A673 (cell line): Measurements from ENCODE around the gene TMEM236. TPM values are rescaled to one million over a fixed set of nuclear protein-coding genes. Genes with fewer than 3 reads are reported as not detected.

Experiments used
- BruUV-seq: library from RNA; stranded (reverse); fragments of 400-500 nt; replicated peaks from 2 replicates; lab custom pipeline; 2021; lab: Mats Ljungman, UMichigan
- CTCF ChIA-PET: fragments of 300-600 bp; sonication (Branson Sonifier 250); formaldehyde crosslinking; loops from one replicate; lab custom pipeline; 2022; ENCODE audit warnings: antibody characterized with exemption; lab: Charles Lee
- POLR2A ChIA-PET: fragments of 300-600 bp; sonication (Branson Sonifier 250); formaldehyde crosslinking; loops from one replicate; lab custom pipeline; 2022; ENCODE audit warnings: antibody characterized with exemption; ENCODE audit not compliant: low non-redundant PET; lab: Charles Lee
- DNase-seq: peaks from one replicate; pipeline ENCODE4 v3.0.0-alpha.2; 2015; ENCODE audit warnings: low spot score
- H3K27ac ChIP-seq: fragments of 200-600 bp; sonication (generic); 2 replicates; pipeline ENCODE4 v1.5.1; 2016; ENCODE audit warnings: mixed run types, low read depth, mild to moderate bottlenecking, mixed read lengths, antibody characterized with exemption, low read length; ENCODE audit not compliant: poor library complexity, severe bottlenecking
- H3K27me3 ChIP-seq: fragments of 200-600 bp; sonication (generic); replicated peaks from 2 replicates; pipeline ENCODE4 v1.6.1; 2017; ENCODE audit warnings: mixed run types, low read depth, mild to moderate bottlenecking, mixed read lengths, antibody characterized with exemption, low read length; ENCODE audit not compliant: insufficient read depth, poor library complexity
- H3K36me3 ChIP-seq: fragments of 200-600 bp; sonication (generic); 2 replicates; pipeline ENCODE4 v1.6.1; 2016; ENCODE audit warnings: mixed run types, mild to moderate bottlenecking, mixed read lengths, antibody characterized with exemption, low read length; ENCODE audit not compliant: insufficient read depth, poor library complexity, severe bottlenecking
- H3K4me1 ChIP-seq: fragments of 200-600 bp; sonication (generic); 2 replicates; pipeline ENCODE4 v1.6.1; 2017; ENCODE audit warnings: mixed run types, mild to moderate bottlenecking, mixed read lengths, antibody characterized with exemption, low read length; ENCODE audit not compliant: insufficient read depth, poor library complexity, severe bottlenecking
- H3K4me3 ChIP-seq: fragments of 200-600 bp; sonication (generic); 2 replicates; pipeline ENCODE4 v1.5.1; 2016; ENCODE audit warnings: low read depth, mixed run types, mild to moderate bottlenecking, mixed read lengths, low read length; ENCODE audit not compliant: poor library complexity, severe bottlenecking
- H3K9me3 ChIP-seq: fragments of 200-600 bp; sonication (generic); 2 replicates; pipeline ENCODE4 v1.6.1; 2016; ENCODE audit warnings: mixed run types, low read depth, mild to moderate bottlenecking, mixed read lengths, antibody characterized with exemption, low read length; ENCODE audit not compliant: poor library complexity, severe bottlenecking
- EZH2 ChIP-seq: fragments of 200-600 bp; sonication (generic); IDR thresholded peaks from 2 replicates; pipeline ENCODE4 v1.6.1; 2017; ENCODE audit warnings: borderline replicate concordance, low read depth, mild to moderate bottlenecking, mixed read lengths, antibody characterized with exemption, low read length; ENCODE audit not compliant: poor library complexity, severe bottlenecking
- intact Hi-C: fragments of 100-400 bp; cut with micrococcal nuclease; formaldehyde crosslinking; loops from one replicate; pipeline ENCODE4 v1.10.0; 2022; ENCODE audit not compliant: unreplicated experiment
- total RNA-seq: library from RNA; stranded (reverse); gene quantifications from 2 replicates; pipeline ENCODE4 v1.2.3, GENCODE V29; 2021
- TF ChIP-seq, protein P1 (sequence below): fragments of 300-800, 200-600 bp; sonication (generic); conservative IDR thresholded peaks from 2 replicates; pipeline ENCODE4 v1.5.1; 2017; ENCODE audit warnings: low read depth, mild to moderate bottlenecking, antibody characterized with exemption, low read length, moderate library complexity, mixed read lengths

TMEM236 gene
- total RNA-seq, 1 experiment from 2014 or later: 0.06 TPM

DNA sequence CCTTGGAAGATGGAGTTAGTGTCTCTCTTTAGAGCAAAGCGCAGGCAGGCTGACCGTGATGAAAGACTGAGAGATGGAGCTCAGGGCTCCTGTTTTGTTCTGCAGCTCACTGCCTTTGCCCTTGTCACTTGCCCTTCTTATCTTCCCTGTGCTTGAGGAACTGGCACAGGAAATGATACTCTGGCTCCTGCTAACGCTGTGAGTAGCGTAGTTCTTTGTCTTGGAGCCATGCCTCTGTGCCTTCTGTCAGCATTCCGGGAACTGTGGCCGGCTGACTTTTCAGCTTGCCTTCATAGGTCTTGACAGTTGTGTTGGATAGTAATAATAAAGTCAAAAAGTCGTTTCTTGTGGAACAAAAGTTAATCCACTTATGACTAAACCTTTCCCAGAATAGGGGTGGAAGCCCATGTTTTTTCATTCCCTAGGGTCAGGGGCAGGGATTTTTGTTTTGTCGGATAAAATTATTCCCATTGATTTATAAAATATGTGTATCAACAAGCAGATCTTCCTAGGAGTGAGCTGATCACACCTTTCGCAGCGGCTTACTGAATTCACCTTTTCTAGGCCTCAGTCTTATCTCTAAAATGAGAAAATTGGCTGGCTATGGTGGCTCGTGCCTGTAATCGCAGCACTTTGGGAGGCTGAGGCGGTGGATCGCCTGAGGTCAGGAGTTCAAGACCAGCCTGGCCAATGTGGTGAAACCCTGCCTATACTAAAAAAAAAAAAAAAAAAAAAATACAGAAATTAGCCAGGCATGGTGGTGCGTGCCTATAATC is 16.6 kb upstream of the TMEM236 start:
- Histone ChIP-seq H3K27ac (no peak overlapping the region), H3K4me3 (no peak overlapping the region), H3K4me1 (no peaks in the 10 kb centered on the region), H3K9me3 (no peaks in the 10 kb centered on the region), H3K36me3 (no peaks in the 10 kb centered on the region), H3K27me3 (no peaks in the 10 kb centered on the region)
- BruUV-seq: no TSS peak
- intact Hi-C loops: no loop called here
- TF ChIP-seq EZH2: no peak
- TF ChIP-seq, protein P1, sequence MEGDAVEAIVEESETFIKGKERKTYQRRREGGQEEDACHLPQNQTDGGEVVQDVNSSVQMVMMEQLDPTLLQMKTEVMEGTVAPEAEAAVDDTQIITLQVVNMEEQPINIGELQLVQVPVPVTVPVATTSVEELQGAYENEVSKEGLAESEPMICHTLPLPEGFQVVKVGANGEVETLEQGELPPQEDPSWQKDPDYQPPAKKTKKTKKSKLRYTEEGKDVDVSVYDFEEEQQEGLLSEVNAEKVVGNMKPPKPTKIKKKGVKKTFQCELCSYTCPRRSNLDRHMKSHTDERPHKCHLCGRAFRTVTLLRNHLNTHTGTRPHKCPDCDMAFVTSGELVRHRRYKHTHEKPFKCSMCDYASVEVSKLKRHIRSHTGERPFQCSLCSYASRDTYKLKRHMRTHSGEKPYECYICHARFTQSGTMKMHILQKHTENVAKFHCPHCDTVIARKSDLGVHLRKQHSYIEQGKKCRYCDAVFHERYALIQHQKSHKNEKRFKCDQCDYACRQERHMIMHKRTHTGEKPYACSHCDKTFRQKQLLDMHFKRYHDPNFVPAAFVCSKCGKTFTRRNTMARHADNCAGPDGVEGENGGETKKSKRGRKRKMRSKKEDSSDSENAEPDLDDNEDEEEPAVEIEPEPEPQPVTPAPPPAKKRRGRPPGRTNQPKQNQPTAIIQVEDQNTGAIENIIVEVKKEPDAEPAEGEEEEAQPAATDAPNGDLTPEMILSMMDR: no peak
- CTCF ChIA-PET: no interaction called here
- POLR2A ChIA-PET: no interaction called here
- DNase-seq: no peak

DNA sequence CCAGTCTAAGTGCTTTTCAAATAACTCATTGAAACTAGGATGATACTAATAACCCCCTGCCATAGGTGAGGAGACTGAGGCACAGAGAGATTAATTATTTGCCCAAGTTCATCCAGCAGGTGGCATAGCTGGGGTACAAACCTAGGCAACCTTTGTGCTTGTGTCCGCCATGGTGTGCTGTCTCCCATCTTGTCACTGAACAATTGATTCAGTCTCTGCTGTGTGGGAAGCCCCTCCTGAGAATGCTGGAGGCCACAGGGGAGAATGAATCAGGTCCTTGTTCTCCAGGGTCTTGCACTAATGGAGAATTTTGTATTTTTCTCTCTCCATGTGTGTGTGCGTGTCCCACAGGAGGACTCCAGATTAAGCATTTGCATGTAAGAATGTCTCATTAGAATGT is 15.8 kb upstream of the TMEM236 start:
- H3K36me3 ChIP-seq: no peaks in the 10 kb centered on the region
- TF ChIP-seq, protein P1: 0 out of 2 replicates have a peak, but pooled peaks have one; percentile 20
- no peak for TF ChIP-seq EZH2
- no peak for DNase-seq
- no peak overlapping the region for H3K27ac ChIP-seq
- no peak overlapping the region for H3K4me3 ChIP-seq
- no peaks in the 10 kb centered on the region for H3K4me1 ChIP-seq
- POLR2A ChIA-PET: no interaction called here
- no TSS peak for BruUV-seq
- intact Hi-C loops: loop anchor here (2.0 kb wide), 2 partner anchors 137 to 503 kb away; no protein-coding TSS in a partner anchor
- no peaks in the 10 kb centered on the region for H3K9me3 ChIP-seq
- no peaks in the 10 kb centered on the region for H3K27me3 ChIP-seq
- CTCF ChIA-PET: interaction anchor here (0.5 kb wide), 1 partner anchor 178 kb away, joined by 3 read pairs; no protein-coding TSS in a partner anchor

DNA sequence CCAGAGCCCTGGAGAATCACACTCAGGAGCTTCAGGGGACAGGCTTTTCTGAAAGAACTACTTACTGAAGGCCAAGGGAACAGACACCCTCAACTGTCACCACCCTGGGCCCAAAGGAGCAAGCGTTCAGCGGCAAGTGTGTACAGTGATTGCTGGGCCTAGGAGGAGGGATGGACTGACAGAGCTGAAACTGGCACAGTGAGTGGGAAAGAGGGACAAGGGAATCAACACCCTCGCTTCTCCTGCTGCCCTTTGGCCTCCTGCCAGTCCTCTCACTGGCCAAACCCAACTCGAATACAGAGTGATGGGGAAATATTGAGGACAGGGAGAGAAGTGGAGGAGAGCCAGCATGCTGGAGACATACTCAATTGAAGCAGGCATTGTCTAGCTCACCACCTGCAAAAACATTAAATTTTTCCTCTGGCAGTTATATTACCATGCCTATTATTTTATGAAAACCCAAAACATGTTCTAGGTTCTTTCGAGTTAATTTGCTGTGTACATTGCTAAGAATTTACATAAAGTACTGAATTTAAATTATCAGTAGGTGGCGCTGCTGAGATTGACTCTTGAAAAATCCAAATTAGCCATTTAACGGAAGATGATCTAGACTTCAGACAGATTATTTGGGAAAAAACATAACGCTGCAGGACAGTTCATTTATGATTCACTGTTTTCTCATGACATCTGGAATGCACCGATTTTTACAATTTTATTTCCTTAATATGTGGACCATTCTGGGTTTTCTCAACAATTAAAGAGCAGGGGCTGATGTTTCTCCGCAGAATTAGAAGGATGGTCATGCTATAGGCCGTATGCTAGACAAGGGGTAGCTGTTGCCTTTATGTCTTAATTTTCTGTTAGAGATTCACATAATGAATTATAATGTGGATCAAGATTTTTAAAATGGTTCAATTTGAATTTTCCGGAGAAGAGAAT is 14.7 kb upstream of the TMEM236 start:
- ChIA-PET POLR2A (no interaction called here), CTCF (no interaction called here)
- no peaks in the 10 kb centered on the region for H3K9me3 ChIP-seq
- peak; percentile 64 for DNase-seq
- intact Hi-C loops: loop anchor here (2.0 kb wide), 2 partner anchors 136 to 502 kb away; no protein-coding TSS in a partner anchor
- H3K36me3 ChIP-seq: no peaks in the 10 kb centered on the region
- no peak for TF ChIP-seq EZH2
- TF ChIP-seq, protein P1: peak; percentile 77
- no peak overlapping the region for H3K27ac ChIP-seq
- no peaks in the 10 kb centered on the region for H3K4me1 ChIP-seq
- H3K4me3 ChIP-seq: no peak overlapping the region
- no peaks in the 10 kb centered on the region for H3K27me3 ChIP-seq
- BruUV-seq: no TSS peak
